MM.1S (cell line): ENCODE results near the gene ADCYAP1R1.

Source experiments
- DNase-seq: peaks from one replicate; pipeline ENCODE4 v3.0.0-alpha.2; 2015
- H2AFZ ChIP-seq: fragments of 300-600 bp; sonication (generic); 2 replicates; pipeline ENCODE4 v1.6.0; 2016; ENCODE audit warnings: antibody characterized with exemption, low read length
- H3F3A ChIP-seq: fragments of 300-600 bp; sonication (generic); 2 replicates; pipeline ENCODE4 v1.6.1; 2016; ENCODE audit warnings: mild to moderate bottlenecking, antibody characterized with exemption, low read length, moderate library complexity, mixed read lengths; ENCODE audit not compliant: insufficient read depth
- H3K27ac ChIP-seq: fragments of 300-600 bp; sonication (generic); 2 replicates; pipeline ENCODE4 v1.5.1; 2016; ENCODE audit warnings: mild to moderate bottlenecking, low read length
- H3K27me3 ChIP-seq: fragments of 300-600 bp; sonication (generic); replicated peaks from 2 replicates; pipeline ENCODE4 v1.6.0; 2016; ENCODE audit warnings: low read length; ENCODE audit not compliant: insufficient read depth
- H3K36me3 ChIP-seq: fragments of 300-600 bp; sonication (generic); replicated peaks from 2 replicates; pipeline ENCODE4 v1.6.1; 2016; ENCODE audit warnings: mild to moderate bottlenecking, low read length, mixed read lengths; ENCODE audit not compliant: insufficient read depth
- H3K4me1 ChIP-seq: fragments of 300-600 bp; sonication (generic); 2 replicates; pipeline ENCODE4 v1.6.1; 2016; ENCODE audit warnings: low read length, mixed read lengths
- H3K4me2 ChIP-seq: fragments of 300-600 bp; sonication (generic); 2 replicates; pipeline ENCODE4 v1.6.0; 2016; ENCODE audit warnings: low read depth, low read length
- H3K4me3 ChIP-seq: fragments of 300-600 bp; sonication (generic); 2 replicates; pipeline ENCODE4 v1.5.1; 2016; ENCODE audit warnings: low read length, mixed read lengths
- H3K79me2 ChIP-seq: fragments of 300-600 bp; sonication (generic); 2 replicates; pipeline ENCODE4 v1.6.1; 2016; ENCODE audit warnings: mixed run types, low read length, mixed read lengths
- H3K9ac ChIP-seq: fragments of 300-600 bp; sonication (generic); 2 replicates; pipeline ENCODE4 v1.6.1; 2016; ENCODE audit warnings: low read length, mixed read lengths
- H3K9me2 ChIP-seq: fragments of 300-600 bp; sonication (generic); replicated peaks from 2 replicates; pipeline ENCODE4 v1.6.1; 2016; ENCODE audit warnings: mild to moderate bottlenecking, low read length, mixed read lengths; ENCODE audit not compliant: insufficient read depth
- H3K9me3 ChIP-seq: fragments of 300-600 bp; sonication (generic); replicated peaks from 2 replicates; pipeline ENCODE4 v1.6.1; 2016; ENCODE audit warnings: mild to moderate bottlenecking, low read length, mixed read lengths; ENCODE audit not compliant: insufficient read depth
- H4K20me1 ChIP-seq: fragments of 300-600 bp; sonication (generic); 2 replicates; pipeline ENCODE4 v1.6.1; 2016; ENCODE audit warnings: mild to moderate bottlenecking, low read length, moderate library complexity, mixed read lengths; ENCODE audit not compliant: insufficient read depth
- EZH2 ChIP-seq: fragments of 300-600 bp; sonication (generic); optimal IDR thresholded peaks from 2 replicates; pipeline ENCODE3; 2017; ENCODE audit warnings: low read depth, mild to moderate bottlenecking, antibody characterized with exemption, low read length, mixed read lengths
- EZH2phosphoT487 ChIP-seq: fragments of 300-600 bp; sonication (generic); IDR thresholded peaks from 2 replicates; pipeline ENCODE4 v1.6.1; 2018; ENCODE audit warnings: antibody characterized with exemption, low read length
- TF ChIP-seq, protein P1 (sequence below): fragments of 300-600 bp; sonication (generic); IDR thresholded peaks from 2 replicates; pipeline ENCODE4 v1.5.1; 2016; ENCODE audit warnings: antibody characterized with exemption, low read length, mixed read lengths

Gene ADCYAP1R1

DNA sequence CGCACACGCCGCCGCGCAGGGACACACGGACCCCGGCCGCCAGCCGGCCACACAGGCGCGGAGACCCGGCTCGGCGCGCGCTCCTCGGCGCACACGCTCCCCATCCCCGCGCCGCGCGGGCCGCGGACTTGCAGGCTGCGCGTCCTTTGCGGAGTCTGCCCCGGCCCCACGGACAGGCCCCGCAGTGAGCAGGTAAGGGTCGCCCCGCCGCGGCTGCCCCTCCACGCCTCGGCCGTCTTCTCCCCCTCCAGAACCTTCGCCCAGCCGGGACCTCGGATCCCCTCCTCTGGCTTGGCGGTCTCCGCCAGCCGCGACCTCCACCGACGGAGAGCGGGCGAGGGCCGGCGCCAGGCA is 356 bp downstream of the ADCYAP1R1 start:
- H3F3A ChIP-seq = no peaks in the 10 kb centered on the region
- H2AFZ ChIP-seq = no peak overlapping the region
- no peaks in the 10 kb centered on the region for H3K9me3 ChIP-seq
- peaks cover 31% of the 10 kb centered on the region for H3K27me3 ChIP-seq
- no peak overlapping the region for H3K9ac ChIP-seq
- DNase-seq = no peak
- no peaks in the 10 kb centered on the region for H3K79me2 ChIP-seq
- H3K4me2 ChIP-seq = no peak overlapping the region
- no peaks in the 10 kb centered on the region for H4K20me1 ChIP-seq
- no peak overlapping the region for H3K4me3 ChIP-seq
- no peaks in the 10 kb centered on the region for H3K36me3 ChIP-seq
- H3K27ac ChIP-seq = no peak overlapping the region
- H3K9me2 ChIP-seq = no peaks in the 10 kb centered on the region
- no peaks in the 10 kb centered on the region for H3K4me1 ChIP-seq
- TF ChIP-seq, protein P1, sequence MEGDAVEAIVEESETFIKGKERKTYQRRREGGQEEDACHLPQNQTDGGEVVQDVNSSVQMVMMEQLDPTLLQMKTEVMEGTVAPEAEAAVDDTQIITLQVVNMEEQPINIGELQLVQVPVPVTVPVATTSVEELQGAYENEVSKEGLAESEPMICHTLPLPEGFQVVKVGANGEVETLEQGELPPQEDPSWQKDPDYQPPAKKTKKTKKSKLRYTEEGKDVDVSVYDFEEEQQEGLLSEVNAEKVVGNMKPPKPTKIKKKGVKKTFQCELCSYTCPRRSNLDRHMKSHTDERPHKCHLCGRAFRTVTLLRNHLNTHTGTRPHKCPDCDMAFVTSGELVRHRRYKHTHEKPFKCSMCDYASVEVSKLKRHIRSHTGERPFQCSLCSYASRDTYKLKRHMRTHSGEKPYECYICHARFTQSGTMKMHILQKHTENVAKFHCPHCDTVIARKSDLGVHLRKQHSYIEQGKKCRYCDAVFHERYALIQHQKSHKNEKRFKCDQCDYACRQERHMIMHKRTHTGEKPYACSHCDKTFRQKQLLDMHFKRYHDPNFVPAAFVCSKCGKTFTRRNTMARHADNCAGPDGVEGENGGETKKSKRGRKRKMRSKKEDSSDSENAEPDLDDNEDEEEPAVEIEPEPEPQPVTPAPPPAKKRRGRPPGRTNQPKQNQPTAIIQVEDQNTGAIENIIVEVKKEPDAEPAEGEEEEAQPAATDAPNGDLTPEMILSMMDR = no peak
- TF ChIP-seq EZH2 (no peak), EZH2phosphoT487 (no peak)

DNA sequence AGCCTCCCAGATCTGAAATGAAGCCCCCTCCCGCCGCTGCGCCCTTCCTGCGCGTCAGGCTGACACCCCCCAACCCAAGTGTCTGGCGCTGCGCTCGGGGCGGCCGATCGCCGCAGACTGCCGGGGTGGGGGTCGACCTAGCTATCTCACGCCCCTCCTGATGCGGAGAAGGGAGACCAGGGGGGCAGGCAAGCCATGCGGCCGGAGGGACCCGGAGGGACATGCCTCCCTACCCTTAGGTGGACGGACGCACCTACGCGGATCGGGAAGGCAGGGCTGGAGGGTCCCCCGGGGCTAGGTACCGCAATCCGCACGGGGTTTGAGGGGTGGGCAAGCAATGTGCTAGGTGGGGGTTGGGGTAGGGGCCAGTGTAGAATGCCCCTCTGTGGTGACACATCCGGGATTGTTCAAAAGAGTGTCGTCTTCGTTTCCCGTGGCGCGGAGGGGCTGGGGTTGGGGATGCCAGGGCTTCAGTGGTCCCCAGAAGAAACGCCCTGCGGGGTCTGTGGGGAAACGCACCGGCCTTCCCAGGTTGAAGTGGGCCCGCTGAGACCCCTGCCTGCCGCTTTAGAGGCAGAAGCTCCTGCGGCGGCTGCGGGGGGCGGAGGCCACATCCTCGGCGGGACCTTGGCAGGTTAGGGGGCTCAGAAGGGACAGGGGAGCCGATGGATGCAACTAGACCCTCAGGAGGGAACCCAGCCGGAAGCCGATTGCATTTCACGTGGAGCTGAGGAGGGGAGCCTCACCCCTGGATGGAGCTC is 913 bp downstream of the ADCYAP1R1 start:
- peaks cover 31% of the 10 kb centered on the region for H3K27me3 ChIP-seq
- H3K9me3 ChIP-seq = no peaks in the 10 kb centered on the region
- H3K4me1 ChIP-seq = no peaks in the 10 kb centered on the region
- H3K9ac ChIP-seq = no peak overlapping the region
- no peak for DNase-seq
- no peak overlapping the region for H3K4me3 ChIP-seq
- no peak overlapping the region for H3K4me2 ChIP-seq
- TF ChIP-seq EZH2 (no peak), EZH2phosphoT487 (no peak)
- TF ChIP-seq, protein P1 = no peak
- H3K79me2 ChIP-seq = no peaks in the 10 kb centered on the region
- H2AFZ ChIP-seq = no peak overlapping the region
- H3K36me3 ChIP-seq = no peaks in the 10 kb centered on the region
- no peaks in the 10 kb centered on the region for H3F3A ChIP-seq
- no peak overlapping the region for H3K27ac ChIP-seq
- H3K9me2 ChIP-seq = no peaks in the 10 kb centered on the region
- H4K20me1 ChIP-seq = no peaks in the 10 kb centered on the region

DNA sequence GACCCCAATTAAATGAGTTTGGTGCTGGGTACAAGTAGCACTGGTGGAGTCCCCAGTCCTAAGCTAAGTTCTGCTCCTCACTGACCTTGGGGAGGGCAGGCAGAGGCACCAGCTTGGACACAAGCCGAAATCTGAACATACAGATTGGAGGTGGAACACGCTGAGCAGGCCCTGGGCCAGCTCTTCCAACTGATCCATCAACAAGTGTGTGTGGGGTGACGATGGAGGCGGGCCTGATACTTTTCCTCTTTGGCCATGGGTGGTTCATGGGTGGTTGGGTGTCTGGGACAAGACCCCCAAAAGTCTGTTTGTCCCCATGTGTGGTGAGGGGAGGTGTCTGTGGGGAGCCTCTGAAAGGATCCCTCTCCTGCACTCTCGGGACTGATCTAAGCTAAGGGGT is 1.9 kb downstream of the ADCYAP1R1 start:
- H3K9ac ChIP-seq = no peak overlapping the region
- no peaks in the 10 kb centered on the region for H3F3A ChIP-seq
- no peaks in the 10 kb centered on the region for H4K20me1 ChIP-seq
- no peak overlapping the region for H2AFZ ChIP-seq
- no peaks in the 10 kb centered on the region for H3K36me3 ChIP-seq
- H3K4me3 ChIP-seq = no peak overlapping the region
- H3K4me2 ChIP-seq = no peak overlapping the region
- DNase-seq = no peak
- no peak overlapping the region for H3K27ac ChIP-seq
- no peak for TF ChIP-seq EZH2
- no peak for TF ChIP-seq EZH2phosphoT487
- TF ChIP-seq, protein P1 = no peak
- no peaks in the 10 kb centered on the region for H3K9me2 ChIP-seq
- H3K79me2 ChIP-seq = no peaks in the 10 kb centered on the region
- H3K4me1 ChIP-seq = no peaks in the 10 kb centered on the region
- no peaks in the 10 kb centered on the region for H3K9me3 ChIP-seq
- H3K27me3 ChIP-seq = peaks cover 31% of the 10 kb centered on the region
